Neural progenitor cell (in vitro differentiated cells): ENCODE results near the gene DLG2. TPM values are rescaled to one million over a fixed set of nuclear protein-coding genes. Genes with fewer than 3 reads are reported as not detected.

Experiments
- DNase-seq: peaks from one replicate; pipeline ENCODE4 v3.0.0-alpha.2; 2016; ENCODE audit warnings: low spot score
- H2AFZ ChIP-seq: fragments of 200-600 bp; sonication (generic); replicated peaks from 2 replicates; pipeline ENCODE4 v1.6.1; 2016; ENCODE audit warnings: antibody characterized with exemption
- H3F3A ChIP-seq: fragments of 200-600 bp; sonication (generic); 2 replicates; pipeline ENCODE4 v1.6.1; 2016; ENCODE audit warnings: antibody characterized with exemption, low read depth
- H3K27ac ChIP-seq: fragments of 200-600 bp; sonication (generic); 2 replicates; pipeline ENCODE4 v1.5.1; 2016; ENCODE audit warnings: mild to moderate bottlenecking
- H3K27me3 ChIP-seq: fragments of 200-600 bp; sonication (generic); 2 replicates; pipeline ENCODE4 v1.6.1; 2016; ENCODE audit warnings: mild to moderate bottlenecking, moderate library complexity
- H3K36me3 ChIP-seq: fragments of 200-600 bp; sonication (generic); 2 replicates; pipeline ENCODE4 v1.5.1; 2016
- H3K4me1 ChIP-seq: fragments of 200-600 bp; sonication (generic); 2 replicates; pipeline ENCODE4 v1.6.1; 2016; ENCODE audit warnings: mixed run types
- H3K4me2 ChIP-seq: fragments of 200-600 bp; sonication (generic); 2 replicates; pipeline ENCODE4 v1.6.1; 2016
- H3K4me3 ChIP-seq: fragments of 200-600 bp; sonication (generic); 2 replicates; pipeline ENCODE4 v1.5.1; 2016
- H3K79me2 ChIP-seq: fragments of 200-600 bp; sonication (generic); 2 replicates; pipeline ENCODE4 v1.6.1; 2016; ENCODE audit warnings: low read depth
- H3K9ac ChIP-seq: fragments of 200-600 bp; sonication (generic); 2 replicates; pipeline ENCODE4 v1.6.1; 2016
- H3K9me3 ChIP-seq: fragments of 200-600 bp; sonication (generic); 2 replicates; pipeline ENCODE4 v1.5.1; 2016; ENCODE audit warnings: low read depth
- H4K20me1 ChIP-seq: fragments of 200-600 bp; sonication (generic); 2 replicates; pipeline ENCODE4 v1.6.1; 2016; ENCODE audit warnings: low read depth
- H3K27ac Mint-ChIP-seq: 3 replicates; pipeline ENCODE4 v1.8.0; 2021; ENCODE audit warnings: mixed read lengths
- H3K27me3 Mint-ChIP-seq: 2 replicates; pipeline ENCODE4 v1.8.0; 2022; ENCODE audit warnings: low read depth, mild to moderate bottlenecking, inconsistent platforms, moderate library complexity, mixed read lengths; ENCODE audit not compliant: insufficient read depth
- H3K36me3 Mint-ChIP-seq: 3 replicates; pipeline ENCODE4 v1.8.0; 2021; ENCODE audit warnings: mixed read lengths
- H3K4me1 Mint-ChIP-seq: 3 replicates; pipeline ENCODE4 v1.8.0; 2021; ENCODE audit warnings: mixed read lengths
- H3K4me3 Mint-ChIP-seq: 3 replicates; pipeline ENCODE4 v1.8.0; 2021; ENCODE audit warnings: mild to moderate bottlenecking, moderate library complexity, mixed read lengths
- H3K9me3 Mint-ChIP-seq: 3 replicates; pipeline ENCODE4 v1.8.0; 2020; ENCODE audit warnings: mixed read lengths
- CTCF ChIP-seq: fragments of 200-600 bp; sonication (generic); IDR thresholded peaks from 2 replicates; pipeline ENCODE4 v1.5.1; 2017; ENCODE audit warnings: antibody characterized with exemption, mild to moderate bottlenecking
- EZH2 ChIP-seq: fragments of 200-600 bp; sonication (generic); IDR thresholded peaks from 2 replicates; pipeline ENCODE4 v1.6.1; 2017; ENCODE audit warnings: antibody characterized with exemption, mild to moderate bottlenecking, moderate library complexity
- EZH2phosphoT487 ChIP-seq: fragments of 200-600 bp; sonication (generic); IDR thresholded peaks from 2 replicates; pipeline ENCODE4 v1.6.1; 2017; ENCODE audit warnings: antibody characterized with exemption
- total RNA-seq: library from RNA; depleted of rRNA; stranded (reverse); fragments of >200 nt; gene quantifications from 2 replicates; pipeline ENCODE4 v1.2.3, GENCODE V29; 2015; ENCODE audit warnings: low replicate concordance

The DLG2 gene
- total RNA-seq, 1 donor from 2014 or later: 7.5 TPM

GRCh38 chr11:84230402-84230801 is 1396.7 kb downstream of the DLG2 start:
- Histone ChIP-seq H3K27me3 (no peaks in the 10 kb centered on the region), H3K9ac (no peak overlapping the region), H3K4me1 (peaks cover 6% of the 10 kb centered on the region), H3K4me3 (no peak overlapping the region), H3K36me3 (no peaks in the 10 kb centered on the region), H3K27ac (no peak overlapping the region), H2AFZ (no peak overlapping the region), H4K20me1 (no peaks in the 10 kb centered on the region), H3F3A (no peaks in the 10 kb centered on the region), H3K79me2 (no peaks in the 10 kb centered on the region), H3K9me3 (no peaks in the 10 kb centered on the region), H3K4me2 (no peak overlapping the region)
- DNase-seq: no peak
- no peaks in the 10 kb centered on the region for H3K27me3 Mint-ChIP-seq
- no peak overlapping the region for H3K27ac Mint-ChIP-seq
- H3K9me3 Mint-ChIP-seq: no peaks in the 10 kb centered on the region
- peaks cover 11% of the 10 kb centered on the region for H3K4me1 Mint-ChIP-seq
- H3K4me3 Mint-ChIP-seq: no peak overlapping the region
- no peaks in the 10 kb centered on the region for H3K36me3 Mint-ChIP-seq
- TF ChIP-seq EZH2: no peak

GRCh38 chr11:84227970-84228665 is 1399.0 kb downstream of the DLG2 start:
- no peaks in the 10 kb centered on the region for H3K36me3 Mint-ChIP-seq
- no peaks in the 10 kb centered on the region for H3K36me3 ChIP-seq
- H3K79me2 ChIP-seq: no peaks in the 10 kb centered on the region
- no peak overlapping the region for H3K4me3 Mint-ChIP-seq
- no peaks in the 10 kb centered on the region for H3K9me3 ChIP-seq
- H3K27ac ChIP-seq: no peak overlapping the region
- no peak overlapping the region for H3K4me3 ChIP-seq
- no peak overlapping the region for H3K9ac ChIP-seq
- H3K27ac Mint-ChIP-seq: no peak overlapping the region
- H2AFZ ChIP-seq: no peak overlapping the region
- no peak for DNase-seq
- no peaks in the 10 kb centered on the region for H3K27me3 Mint-ChIP-seq
- H3K4me1 ChIP-seq: no peaks in the 10 kb centered on the region
- no peaks in the 10 kb centered on the region for H3K9me3 Mint-ChIP-seq
- H3K4me1 Mint-ChIP-seq: no peaks in the 10 kb centered on the region
- H3F3A ChIP-seq: no peaks in the 10 kb centered on the region
- TF ChIP-seq CTCF: no peak
- TF ChIP-seq EZH2: no peak
- TF ChIP-seq EZH2phosphoT487: no peak
- no peak overlapping the region for H3K4me2 ChIP-seq
- no peaks in the 10 kb centered on the region for H3K27me3 ChIP-seq
- no peaks in the 10 kb centered on the region for H4K20me1 ChIP-seq

- no peak overlapping the region for H3K27ac Mint-ChIP-seq
- no peak overlapping the region for H3K4me3 ChIP-seq
- no peaks in the 10 kb centered on the region for H3K4me1 ChIP-seq
- H3K36me3 Mint-ChIP-seq: no peaks in the 10 kb centered on the region
- no peaks in the 10 kb centered on the region for H3K36me3 ChIP-seq
- H3K4me3 Mint-ChIP-seq: no peak overlapping the region
- H3K27me3 Mint-ChIP-seq: no peaks in the 10 kb centered on the region
- no peak for DNase-seq
- H3K27me3 ChIP-seq: no peaks in the 10 kb centered on the region
- H3K79me2 ChIP-seq: no peaks in the 10 kb centered on the region
- no peak overlapping the region for H3K4me2 ChIP-seq
- H4K20me1 ChIP-seq: no peaks in the 10 kb centered on the region
- H3F3A ChIP-seq: no peaks in the 10 kb centered on the region
- TF ChIP-seq EZH2: no peak
- no peak for TF ChIP-seq EZH2phosphoT487
- TF ChIP-seq CTCF: no peak
- no peak overlapping the region for H3K27ac ChIP-seq
- H3K9ac ChIP-seq: no peak overlapping the region
- H3K9me3 Mint-ChIP-seq: no peaks in the 10 kb centered on the region
- H2AFZ ChIP-seq: no peak overlapping the region
- no peaks in the 10 kb centered on the region for H3K4me1 Mint-ChIP-seq
- no peaks in the 10 kb centered on the region for H3K9me3 ChIP-seq
These were observed 1403.1 kb downstream of the DLG2 start for GRCh38 chr11:84224042-84224441.

GRCh38 chr11:84218318-84218717 is 1408.8 kb downstream of the DLG2 start:
- H3K4me3 Mint-ChIP-seq: no peak overlapping the region
- H3K27me3 Mint-ChIP-seq: no peaks in the 10 kb centered on the region
- Histone ChIP-seq H3K9me3 (no peaks in the 10 kb centered on the region), H3F3A (no peaks in the 10 kb centered on the region), H3K27ac (no peak overlapping the region), H2AFZ (no peak overlapping the region), H3K4me2 (no peak overlapping the region), H3K36me3 (no peaks in the 10 kb centered on the region), H3K4me3 (no peak overlapping the region), H3K9ac (no peak overlapping the region), H3K4me1 (no peaks in the 10 kb centered on the region), H4K20me1 (no peaks in the 10 kb centered on the region), H3K27me3 (no peaks in the 10 kb centered on the region), H3K79me2 (no peaks in the 10 kb centered on the region)
- no peaks in the 10 kb centered on the region for H3K4me1 Mint-ChIP-seq
- DNase-seq: no peak
- H3K36me3 Mint-ChIP-seq: no peaks in the 10 kb centered on the region
- H3K27ac Mint-ChIP-seq: no peak overlapping the region
- no peaks in the 10 kb centered on the region for H3K9me3 Mint-ChIP-seq
- TF ChIP-seq EZH2phosphoT487 (no peak), CTCF (no peak), EZH2 (no peak)
